HG02642 (cell line): ENCODE results near the gene ENDOG.

Experiments used
- ATAC-seq: cut with Tn5 transposase; IDR thresholded peaks from one replicate; pipeline ENCODE4 v1.9.1; 2021; ENCODE audit warnings: mild to moderate bottlenecking; ENCODE audit not compliant: unreplicated experiment, poor library complexity

Gene ENDOG

GRCh38 chr9:128798896-128799295 lies 19.4 kb upstream of the ENDOG start:
- no peak for ATAC-seq

GRCh38 chr9:128800061-128800460 lies 18.2 kb upstream of the ENDOG start:
- no peak for ATAC-seq

GRCh38 chr9:128802482-128802881 lies 15.8 kb upstream of the ENDOG start:
- ATAC-seq = no peak

GRCh38 chr9:128805661-128806060 lies 12.6 kb upstream of the ENDOG start:
- no peak for ATAC-seq

- ATAC-seq = no peak
Measured at GRCh38 chr9:128807827-128808226, 10.5 kb upstream of the ENDOG start.

- no peak for ATAC-seq
Measured at GRCh38 chr9:128808543-128808942, 9.8 kb upstream of the ENDOG start.

- ATAC-seq = no peak
Measured at GRCh38 chr9:128809036-128809599, 9.2 kb upstream of the ENDOG start.

GRCh38 chr9:128809831-128810230 lies 8.5 kb upstream of the ENDOG start:
- no peak for ATAC-seq

- ATAC-seq = no peak
Measured at GRCh38 chr9:128810873-128811272, 7.4 kb upstream of the ENDOG start.

GRCh38 chr9:128818839-128819715 lies 777 bp downstream of the ENDOG start:
- peak; percentile 32 for ATAC-seq

GRCh38 chr9:128819716-128820664 lies 1.7 kb downstream of the ENDOG start:
- no peak for ATAC-seq

GRCh38 chr9:128820665-128821583 lies 2.6 kb downstream of the ENDOG start:
- no peak for ATAC-seq

GRCh38 chr9:128821584-128822406 lies 3.5 kb downstream of the ENDOG start:
- no peak for ATAC-seq

- no peak for ATAC-seq
Measured at GRCh38 chr9:128822407-128823042, 4.2 kb downstream of the ENDOG start.

GRCh38 chr9:128823362-128823902 lies 5.1 kb downstream of the ENDOG start:
- ATAC-seq = no peak

GRCh38 chr9:128823903-128824406 lies 5.7 kb downstream of the ENDOG start:
- no peak for ATAC-seq

GRCh38 chr9:128824911-128825310 lies 6.6 kb downstream of the ENDOG start:
- no peak for ATAC-seq
